22Rv1 (cell line): ENCODE measurements around the gene UNC13D.

ENCODE experiments used
- H3K27ac ChIP-seq: fragments of 450-650 bp; 2 replicates; pipeline ENCODE4 v1.5.1; 2017
- ZFX ChIP-seq: fragments of 450-650 bp; IDR thresholded peaks from 2 replicates; pipeline ENCODE4 v1.6.1; 2017; ENCODE audit warnings: antibody characterized with exemption, borderline replicate concordance
- TF ChIP-seq, protein P1 (sequence below): fragments of 450-650 bp; IDR thresholded peaks from 2 replicates; pipeline ENCODE4 v1.5.1; 2017; ENCODE audit warnings: mild to moderate bottlenecking

Gene UNC13D

DNA sequence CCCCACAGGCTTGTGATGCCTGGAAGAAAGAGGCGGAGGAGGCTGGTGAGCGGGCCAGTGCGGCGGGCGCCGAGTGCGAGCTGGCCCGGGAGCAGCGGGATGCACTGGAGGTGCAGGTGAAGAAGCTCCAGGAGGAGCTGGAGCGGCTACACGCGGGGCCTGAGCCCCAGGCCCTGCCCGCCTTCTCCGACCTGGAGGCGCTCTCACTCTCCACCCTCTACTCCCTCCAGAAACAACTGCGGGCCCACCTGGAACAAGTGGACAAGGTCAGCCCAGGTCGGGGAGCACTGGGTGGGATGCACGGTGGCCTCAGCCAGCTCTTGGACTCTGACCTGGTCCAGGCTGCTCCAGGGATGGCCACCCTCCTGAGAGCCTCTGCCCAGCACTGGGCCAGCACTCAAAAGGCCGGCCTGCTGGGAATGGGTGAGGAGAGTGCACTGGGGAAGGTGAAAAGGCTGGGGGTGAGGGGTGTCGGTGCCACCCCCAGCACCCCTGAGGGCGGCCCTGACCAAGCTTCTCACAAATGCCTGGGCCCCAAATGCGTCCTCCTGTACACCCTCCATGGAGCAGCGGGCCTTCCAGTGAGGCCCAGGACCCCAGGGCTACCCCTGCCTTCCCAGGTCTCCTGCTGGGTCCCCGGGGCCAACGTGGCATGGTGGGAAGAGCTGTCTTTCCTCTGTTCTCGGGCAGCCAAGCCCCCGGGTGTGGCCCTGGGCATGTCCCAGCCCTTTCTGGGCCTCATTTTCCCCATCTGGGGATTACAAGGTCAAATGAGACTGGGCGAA is 20.8 kb downstream of the UNC13D start:
- TF ChIP-seq, protein P1, sequence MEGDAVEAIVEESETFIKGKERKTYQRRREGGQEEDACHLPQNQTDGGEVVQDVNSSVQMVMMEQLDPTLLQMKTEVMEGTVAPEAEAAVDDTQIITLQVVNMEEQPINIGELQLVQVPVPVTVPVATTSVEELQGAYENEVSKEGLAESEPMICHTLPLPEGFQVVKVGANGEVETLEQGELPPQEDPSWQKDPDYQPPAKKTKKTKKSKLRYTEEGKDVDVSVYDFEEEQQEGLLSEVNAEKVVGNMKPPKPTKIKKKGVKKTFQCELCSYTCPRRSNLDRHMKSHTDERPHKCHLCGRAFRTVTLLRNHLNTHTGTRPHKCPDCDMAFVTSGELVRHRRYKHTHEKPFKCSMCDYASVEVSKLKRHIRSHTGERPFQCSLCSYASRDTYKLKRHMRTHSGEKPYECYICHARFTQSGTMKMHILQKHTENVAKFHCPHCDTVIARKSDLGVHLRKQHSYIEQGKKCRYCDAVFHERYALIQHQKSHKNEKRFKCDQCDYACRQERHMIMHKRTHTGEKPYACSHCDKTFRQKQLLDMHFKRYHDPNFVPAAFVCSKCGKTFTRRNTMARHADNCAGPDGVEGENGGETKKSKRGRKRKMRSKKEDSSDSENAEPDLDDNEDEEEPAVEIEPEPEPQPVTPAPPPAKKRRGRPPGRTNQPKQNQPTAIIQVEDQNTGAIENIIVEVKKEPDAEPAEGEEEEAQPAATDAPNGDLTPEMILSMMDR = no peak
- TF ChIP-seq ZFX = no peak

GRCh38 chr17:75822800-75823166 is 21.4 kb downstream of the UNC13D start:
- TF ChIP-seq, protein P1 = no peak
- TF ChIP-seq ZFX = no peak

More for the DNA sequence above, 20.8 kb downstream of the UNC13D start:
- H3K27ac ChIP-seq = no peak overlapping the region

DNA sequence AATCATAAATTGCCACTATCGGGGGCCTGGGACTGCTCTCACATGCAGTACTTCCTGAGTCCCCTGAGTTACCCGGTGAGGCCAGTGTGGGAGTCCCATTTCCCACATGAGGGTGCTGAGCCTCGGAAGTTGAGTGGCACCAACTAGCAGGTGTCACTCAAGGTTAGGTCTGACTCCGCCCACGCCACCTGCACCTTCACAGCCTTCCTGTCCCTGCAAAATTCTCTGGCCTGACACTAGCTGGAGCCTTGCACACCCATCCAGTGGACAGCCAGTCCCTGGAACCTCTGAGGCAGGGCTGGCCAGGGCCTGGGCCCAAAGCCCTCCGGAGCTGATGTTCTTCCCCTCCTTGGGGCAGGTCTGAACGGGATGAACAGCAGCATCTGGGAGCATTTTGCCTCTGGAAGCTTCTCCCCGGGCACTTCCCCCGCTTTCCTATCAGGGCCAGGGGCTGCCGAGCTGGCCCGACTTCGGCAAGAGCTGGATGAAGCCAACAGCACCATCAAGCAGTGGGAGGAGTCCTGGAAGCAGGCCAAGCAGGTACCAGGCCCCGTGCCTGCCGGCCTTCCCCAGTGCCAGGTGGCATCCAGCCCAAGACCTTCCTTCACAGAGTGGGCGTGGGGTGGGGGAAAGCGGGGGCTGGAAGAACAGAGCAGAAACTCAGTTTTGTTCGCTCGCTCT is 21.9 kb downstream of the UNC13D start:
- TF ChIP-seq ZFX = no peak
- H3K27ac ChIP-seq = peak overlapping the region; percentile 33

More at GRCh38 chr17:75822800-75823166, 21.4 kb downstream of the UNC13D start:
- H3K27ac ChIP-seq = peak overlapping the region; percentile 33

GRCh38 chr17:75821552-75821951 is 22.7 kb downstream of the UNC13D start:
- peak overlapping the region; percentile 33; the same call in 1 of the 2 replicates for H3K27ac ChIP-seq
- TF ChIP-seq, protein P1 = no peak
- no peak for TF ChIP-seq ZFX

DNA sequence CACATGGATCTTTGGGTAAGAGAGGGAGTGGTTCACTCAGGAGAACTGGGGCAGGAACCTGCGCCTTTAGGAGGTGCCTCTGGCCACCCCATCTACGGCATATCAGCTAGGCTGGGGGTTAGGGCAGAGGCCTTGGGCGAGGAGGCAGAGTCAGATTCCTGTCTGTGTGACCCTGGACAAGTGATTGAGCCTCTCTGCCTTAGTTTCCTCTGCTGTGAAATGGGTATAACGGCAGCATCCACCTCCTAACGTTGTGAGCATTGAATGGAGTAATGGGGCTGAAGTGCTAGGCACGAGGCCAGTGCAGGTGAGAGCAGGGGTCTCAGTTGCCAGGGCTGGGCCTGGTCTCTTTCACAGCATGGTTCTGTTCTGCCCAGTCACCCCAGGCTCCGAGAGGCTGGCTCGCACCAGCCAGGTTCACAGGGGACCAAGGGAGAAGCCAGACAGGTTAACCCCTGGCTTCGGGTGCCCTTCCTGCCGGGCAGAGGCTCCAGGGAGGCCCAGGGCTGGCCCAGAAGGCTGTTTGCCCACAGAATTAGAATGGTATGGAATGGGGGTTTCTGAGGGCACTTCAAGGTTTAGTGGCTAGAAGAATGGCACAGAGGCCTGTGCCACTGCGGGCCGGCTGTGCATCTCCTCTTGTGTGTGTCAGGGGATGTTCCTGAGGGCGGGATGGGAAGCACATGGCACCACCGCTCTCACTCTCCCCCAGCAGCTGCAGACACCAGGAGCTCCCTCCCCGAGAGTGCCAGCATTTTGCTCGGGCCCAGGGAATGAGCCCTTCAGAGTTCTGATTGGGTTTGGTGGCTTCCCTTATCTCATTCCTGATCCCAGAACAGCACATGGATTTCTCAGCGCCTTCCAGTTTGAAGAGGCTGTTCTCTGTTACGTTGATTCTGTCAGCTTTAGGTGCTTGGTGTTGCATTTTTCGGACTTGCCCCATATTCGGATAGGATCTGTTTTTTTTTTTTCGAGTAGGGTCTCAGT is 23.8 kb downstream of the UNC13D start:
- H3K27ac ChIP-seq = no peak overlapping the region

GRCh38 chr17:75819678-75820077 is 24.5 kb downstream of the UNC13D start:
- H3K27ac ChIP-seq = no peak overlapping the region
- TF ChIP-seq ZFX = no peak
- TF ChIP-seq, protein P1 = no peak

More for the DNA sequence above, 23.8 kb downstream of the UNC13D start:
- TF ChIP-seq, protein P1 = no peak
- TF ChIP-seq ZFX = no peak

DNA sequence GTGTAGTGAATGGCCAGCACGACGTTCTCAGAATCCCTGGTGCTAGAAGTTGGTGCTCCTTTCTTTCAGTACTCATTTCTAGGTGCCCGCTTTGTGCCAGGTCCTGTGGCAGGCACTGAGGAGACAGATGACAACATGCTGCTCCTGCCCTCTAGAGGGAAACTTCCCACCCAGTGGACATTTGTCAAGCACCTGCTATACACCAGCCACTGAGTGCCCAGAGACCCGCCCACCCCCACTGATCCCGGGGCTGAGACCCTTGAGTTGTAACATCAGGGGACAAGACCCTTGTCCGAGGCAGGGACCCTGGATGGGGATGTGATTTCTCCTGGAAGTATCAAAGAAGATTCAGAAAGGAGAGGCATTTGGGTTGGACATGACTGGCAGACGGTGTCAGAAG is 25.1 kb downstream of the UNC13D start:
- H3K27ac ChIP-seq = no peak overlapping the region
- TF ChIP-seq, protein P1 = no peak
- no peak for TF ChIP-seq ZFX
